ENCODE results near the gene TMTC4.

Gene TMTC4

DNA sequence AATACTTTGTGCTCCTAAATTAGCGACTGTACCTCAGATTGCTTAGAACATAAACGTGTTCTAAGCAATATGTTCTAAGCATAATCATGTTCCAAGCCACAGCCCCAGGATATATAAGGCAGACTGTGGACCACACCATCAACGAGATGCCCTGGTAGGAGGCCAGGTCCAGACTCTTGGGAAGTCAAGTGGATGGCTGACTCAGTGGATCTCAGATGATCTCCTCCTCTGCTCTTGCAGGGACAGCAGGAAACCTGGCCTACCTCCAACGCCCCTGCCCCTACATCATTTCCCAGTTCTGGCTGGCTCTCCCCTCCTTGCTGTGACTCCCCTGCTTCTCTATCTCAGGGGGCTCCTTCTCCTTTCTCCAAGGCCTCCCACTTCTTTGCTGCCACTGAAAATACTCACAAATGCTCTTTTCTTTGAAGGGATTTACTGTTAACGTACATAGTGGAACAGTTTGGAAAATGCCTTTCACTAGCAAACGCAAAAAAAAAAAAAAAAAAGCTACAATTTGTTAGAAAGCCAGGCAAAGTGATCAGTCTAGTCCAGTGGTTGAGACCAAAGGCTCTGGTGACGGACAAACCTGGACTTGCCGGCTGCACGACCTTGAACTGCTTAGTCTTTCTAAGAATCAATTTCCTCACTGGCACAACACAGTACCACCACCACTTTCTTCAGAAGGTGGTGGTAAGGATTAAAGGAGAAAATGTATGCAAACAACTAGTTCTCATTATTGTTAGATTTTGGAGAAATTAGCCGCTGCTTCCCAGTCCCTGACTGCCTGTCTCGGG is 3.0 kb downstream of the TMTC4 start:
- no peak for DNase-seq
- Histone ChIP-seq H3K27me3 (no peaks in the 10 kb centered on the region), H3K4me1 (no peaks in the 10 kb centered on the region), H3K4me3 (ENCODE audit: low read depth, low read length) (no peak overlapping the region), H3K36me3 (peaks cover 15% of the 10 kb centered on the region), H3K9me3 (no peaks in the 10 kb centered on the region)
- TF ChIP-seq, protein P1, sequence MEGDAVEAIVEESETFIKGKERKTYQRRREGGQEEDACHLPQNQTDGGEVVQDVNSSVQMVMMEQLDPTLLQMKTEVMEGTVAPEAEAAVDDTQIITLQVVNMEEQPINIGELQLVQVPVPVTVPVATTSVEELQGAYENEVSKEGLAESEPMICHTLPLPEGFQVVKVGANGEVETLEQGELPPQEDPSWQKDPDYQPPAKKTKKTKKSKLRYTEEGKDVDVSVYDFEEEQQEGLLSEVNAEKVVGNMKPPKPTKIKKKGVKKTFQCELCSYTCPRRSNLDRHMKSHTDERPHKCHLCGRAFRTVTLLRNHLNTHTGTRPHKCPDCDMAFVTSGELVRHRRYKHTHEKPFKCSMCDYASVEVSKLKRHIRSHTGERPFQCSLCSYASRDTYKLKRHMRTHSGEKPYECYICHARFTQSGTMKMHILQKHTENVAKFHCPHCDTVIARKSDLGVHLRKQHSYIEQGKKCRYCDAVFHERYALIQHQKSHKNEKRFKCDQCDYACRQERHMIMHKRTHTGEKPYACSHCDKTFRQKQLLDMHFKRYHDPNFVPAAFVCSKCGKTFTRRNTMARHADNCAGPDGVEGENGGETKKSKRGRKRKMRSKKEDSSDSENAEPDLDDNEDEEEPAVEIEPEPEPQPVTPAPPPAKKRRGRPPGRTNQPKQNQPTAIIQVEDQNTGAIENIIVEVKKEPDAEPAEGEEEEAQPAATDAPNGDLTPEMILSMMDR (IDR thresholded peaks at IDR 0.05; ENCODE audit: low read depth, low read length): no peak

DNA sequence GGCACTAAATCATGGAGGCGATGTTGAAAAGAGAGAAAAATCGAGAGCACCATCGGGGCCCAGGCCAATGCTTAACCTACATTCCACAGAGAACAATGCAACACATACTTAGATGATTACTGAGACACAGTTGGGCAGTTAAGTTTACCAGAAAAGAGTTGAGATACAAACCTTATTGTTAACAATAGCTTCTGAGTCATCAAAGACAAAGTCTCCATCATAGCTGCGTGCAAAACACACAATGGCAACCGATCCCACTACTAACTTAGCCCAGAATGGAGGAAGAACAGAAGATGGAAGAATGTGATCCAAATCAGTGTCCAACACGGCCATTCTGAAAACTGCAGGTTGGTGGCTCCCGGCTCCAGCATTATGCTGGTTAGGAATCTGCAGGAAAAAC is 6.2 kb downstream of the TMTC4 start:
- Histone ChIP-seq H3K36me3 (peaks cover 28% of the 10 kb centered on the region), H3K9me3 (no peaks in the 10 kb centered on the region), H3K4me3 (ENCODE audit: low read depth, low read length) (no peak overlapping the region), H3K27me3 (no peaks in the 10 kb centered on the region), H3K4me1 (no peaks in the 10 kb centered on the region)
- no peak for DNase-seq
- TF ChIP-seq, protein P1 (IDR thresholded peaks at IDR 0.05; ENCODE audit: low read depth, low read length): no peak

DNA sequence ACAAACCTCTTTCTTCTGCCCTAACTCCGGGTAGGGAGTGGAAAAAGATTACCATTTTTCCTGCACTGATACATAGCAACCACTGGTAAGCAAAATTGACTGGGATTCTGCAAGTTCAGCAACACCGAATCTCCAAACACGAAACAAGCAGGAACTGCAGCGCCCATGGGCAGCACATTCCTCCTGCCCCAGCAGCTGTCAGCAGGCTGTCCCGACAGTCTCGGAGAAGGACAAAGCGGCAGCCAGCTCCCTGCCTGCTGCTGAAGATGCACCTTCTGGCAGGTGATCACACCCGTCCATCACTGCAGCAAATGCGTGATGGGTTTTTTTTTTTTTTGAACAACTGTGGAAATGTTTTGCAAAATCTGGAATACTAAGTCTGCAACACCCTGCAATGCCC is 6.7 kb downstream of the TMTC4 start:
- Histone ChIP-seq H3K27me3 (no peaks in the 10 kb centered on the region), H3K36me3 (peaks cover 28% of the 10 kb centered on the region), H3K4me3 (ENCODE audit: low read depth, low read length) (no peak overlapping the region), H3K4me1 (no peaks in the 10 kb centered on the region), H3K9me3 (no peaks in the 10 kb centered on the region)
- TF ChIP-seq, protein P1 (IDR thresholded peaks at IDR 0.05; ENCODE audit: low read depth, low read length): no peak
- no peak for DNase-seq

DNA sequence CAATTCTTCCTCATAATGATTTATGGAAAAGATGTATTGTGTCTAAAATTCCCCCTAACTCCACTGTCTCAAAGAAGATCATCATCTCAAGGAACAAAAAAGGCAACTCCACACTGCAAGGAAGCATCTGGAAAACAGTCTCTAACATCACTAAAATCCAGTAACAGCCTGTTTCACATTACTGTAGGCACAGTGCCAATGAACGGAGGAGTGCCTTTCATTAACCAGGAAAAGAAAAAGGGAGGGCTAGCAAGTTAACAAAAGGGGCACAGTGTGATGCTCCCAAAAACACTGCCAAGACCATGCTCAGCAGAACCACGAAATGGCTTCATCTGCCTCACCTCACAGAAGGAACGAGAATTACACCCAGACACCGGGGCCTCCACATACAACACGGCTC is 8.5 kb downstream of the TMTC4 start:
- no peak overlapping the region for H3K4me3 ChIP-seq (ENCODE audit: low read depth, low read length)
- H3K9me3 ChIP-seq: no peaks in the 10 kb centered on the region
- peaks cover 28% of the 10 kb centered on the region for H3K36me3 ChIP-seq
- no peak for DNase-seq
- no peaks in the 10 kb centered on the region for H3K27me3 ChIP-seq
- no peaks in the 10 kb centered on the region for H3K4me1 ChIP-seq
- TF ChIP-seq, protein P1 (IDR thresholded peaks at IDR 0.05; ENCODE audit: low read depth, low read length): no peak

DNA sequence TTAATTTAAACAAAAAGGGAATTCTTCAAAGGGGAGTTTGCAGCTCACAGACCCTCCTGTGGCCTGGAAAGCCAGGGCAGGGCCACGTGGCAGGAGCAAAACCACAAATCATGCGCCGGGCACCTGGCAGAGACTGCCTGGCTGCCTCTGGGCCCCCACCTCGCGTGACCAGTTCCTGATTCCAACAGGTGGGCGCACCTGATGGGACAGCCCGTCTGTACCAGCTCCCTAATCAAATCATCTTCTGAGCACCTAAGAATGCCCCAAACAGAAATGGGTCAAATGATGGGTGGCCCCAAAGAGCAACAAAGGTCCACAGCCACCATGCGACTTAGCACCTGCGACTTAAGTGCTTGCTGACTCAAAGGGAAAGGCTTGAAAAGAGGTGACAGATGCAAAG is 9.2 kb downstream of the TMTC4 start:
- H3K9me3 ChIP-seq: no peaks in the 10 kb centered on the region

More for the DNA sequence above, 9.2 kb downstream of the TMTC4 start:
- H3K27me3 ChIP-seq: no peaks in the 10 kb centered on the region
- H3K4me3 ChIP-seq (ENCODE audit: low read depth, low read length): no peak overlapping the region
- H3K4me1 ChIP-seq: no peaks in the 10 kb centered on the region
- peaks cover 31% of the 10 kb centered on the region for H3K36me3 ChIP-seq
- TF ChIP-seq, protein P1 (IDR thresholded peaks at IDR 0.05; ENCODE audit: low read depth, low read length): no peak
- DNase-seq: no peak

All from BE2C (cell line).